ENCODE measurements around the gene RFWD3.

RFWD3 gene

GRCh38 chr16:74622005-74622404, 44.7 kb downstream of the RFWD3 start:
- DNase-seq (ENCODE audit: low read depth): no peak

- no peak for DNase-seq (ENCODE audit: low read depth)
Observed at GRCh38 chr16:74617206-74617788, 49.4 kb downstream of the RFWD3 start.

GRCh38 chr16:74611721-74612120, 55.0 kb downstream of the RFWD3 start:
- DNase-seq (ENCODE audit: low read depth): no peak

GRCh38 chr16:74608944-74609343, 57.7 kb downstream of the RFWD3 start:
- no peak for DNase-seq (ENCODE audit: low read depth)

GRCh38 chr16:74608381-74608780, 58.3 kb downstream of the RFWD3 start:
- DNase-seq (ENCODE audit: low read depth): no peak

GRCh38 chr16:74607962-74608356, 58.7 kb downstream of the RFWD3 start:
- DNase-seq (ENCODE audit: low read depth): no peak

GRCh38 chr16:74607310-74607961, 59.2 kb downstream of the RFWD3 start:
- no peak for DNase-seq (ENCODE audit: low read depth)

- DNase-seq (ENCODE audit: low read depth): peak; percentile 84
Observed at GRCh38 chr16:74606521-74607309, 60.0 kb downstream of the RFWD3 start, which contains the start of gene GLG1. TSS of gene GLG1 (minus strand) at chr16:74607114. CDS start at chr16:74607094, 20 bp downstream.

- no peak for DNase-seq (ENCODE audit: low read depth)
Observed at GRCh38 chr16:74605746-74606520, 60.7 kb downstream of the RFWD3 start.

- no peak for DNase-seq (ENCODE audit: low read depth)
Observed at GRCh38 chr16:74605332-74605731, 61.3 kb downstream of the RFWD3 start.

GRCh38 chr16:74603848-74604247, 62.8 kb downstream of the RFWD3 start:
- DNase-seq (ENCODE audit: low read depth): no peak

GRCh38 chr16:74601126-74601871, 65.4 kb downstream of the RFWD3 start:
- DNase-seq (ENCODE audit: low read depth): no peak

- no peak for DNase-seq (ENCODE audit: low read depth)
Observed at GRCh38 chr16:74596586-74596985, 70.1 kb downstream of the RFWD3 start.

- no peak for DNase-seq (ENCODE audit: low read depth)
Observed at GRCh38 chr16:74592847-74593246, 73.8 kb downstream of the RFWD3 start.

GRCh38 chr16:74591876-74592650, 74.6 kb downstream of the RFWD3 start:
- DNase-seq (ENCODE audit: low read depth): no peak

- DNase-seq (ENCODE audit: low read depth): no peak
Observed at GRCh38 chr16:74586948-74587347, 79.7 kb downstream of the RFWD3 start.

- no peak for DNase-seq (ENCODE audit: low read depth)
Observed at GRCh38 chr16:74585846-74586443, 80.7 kb downstream of the RFWD3 start.

GRCh38 chr16:74583926-74584666, 82.6 kb downstream of the RFWD3 start:
- DNase-seq (ENCODE audit: low read depth): no peak

GRCh38 chr16:74582970-74583369, 83.7 kb downstream of the RFWD3 start:
- DNase-seq (ENCODE audit: low read depth): no peak

- no peak for DNase-seq (ENCODE audit: low read depth)
Observed at GRCh38 chr16:74580833-74581232, 85.8 kb downstream of the RFWD3 start.
